ENCODE results near the gene DUSP2. TPM values are rescaled to one million over a fixed set of nuclear protein-coding genes. Genes with fewer than 3 reads are reported as not detected.

DUSP2 gene
- total RNA-seq, 1 donor from 2014 or later: 0.53 TPM

DNA sequence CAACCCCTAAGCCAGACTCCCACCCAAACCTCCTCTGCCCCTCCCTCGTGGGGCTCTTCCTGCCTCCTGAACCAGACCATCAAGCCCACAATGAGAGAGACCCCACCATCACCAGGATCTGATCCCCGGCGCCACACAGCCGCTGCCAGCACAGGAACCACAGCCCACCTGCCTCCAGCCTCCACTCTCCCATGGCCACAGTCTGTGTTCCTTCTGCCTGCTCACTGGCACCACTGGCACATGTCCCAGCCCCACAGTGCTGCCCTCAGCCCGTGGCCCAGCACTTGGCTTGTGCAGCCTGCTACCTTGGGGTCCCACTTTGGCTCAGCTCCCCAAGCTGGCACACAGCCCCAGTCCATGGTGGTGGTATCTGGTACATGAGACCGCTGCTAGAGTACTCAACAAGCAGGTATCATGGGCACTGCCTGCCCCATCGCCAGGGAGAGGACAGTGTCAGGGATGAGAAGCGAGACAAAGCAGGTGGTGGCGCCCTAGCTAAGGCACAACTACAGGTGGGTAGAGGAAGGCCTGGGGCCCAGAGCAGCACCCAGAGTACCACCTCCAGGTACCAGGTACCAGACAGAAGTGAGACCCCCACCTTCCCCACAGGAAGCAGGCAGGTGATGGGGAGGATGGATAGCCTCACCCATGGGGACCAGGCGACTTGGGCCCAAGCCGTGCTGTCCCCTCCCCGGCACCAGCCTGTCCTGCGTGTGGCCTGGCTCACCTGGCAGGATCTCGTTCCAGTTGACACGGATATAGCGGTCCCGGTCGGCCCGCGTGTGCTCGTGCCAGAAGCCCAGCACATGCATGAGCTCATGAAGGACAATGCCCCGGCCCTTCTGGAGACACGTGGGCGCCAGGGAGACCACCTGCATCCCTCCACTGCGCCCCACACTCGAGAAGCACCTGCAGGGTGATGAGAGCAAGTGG is 13.2 kb downstream of the DUSP2 start:
- DNase-seq (ENCODE audit: low read depth, low spot score): no peak

DNA sequence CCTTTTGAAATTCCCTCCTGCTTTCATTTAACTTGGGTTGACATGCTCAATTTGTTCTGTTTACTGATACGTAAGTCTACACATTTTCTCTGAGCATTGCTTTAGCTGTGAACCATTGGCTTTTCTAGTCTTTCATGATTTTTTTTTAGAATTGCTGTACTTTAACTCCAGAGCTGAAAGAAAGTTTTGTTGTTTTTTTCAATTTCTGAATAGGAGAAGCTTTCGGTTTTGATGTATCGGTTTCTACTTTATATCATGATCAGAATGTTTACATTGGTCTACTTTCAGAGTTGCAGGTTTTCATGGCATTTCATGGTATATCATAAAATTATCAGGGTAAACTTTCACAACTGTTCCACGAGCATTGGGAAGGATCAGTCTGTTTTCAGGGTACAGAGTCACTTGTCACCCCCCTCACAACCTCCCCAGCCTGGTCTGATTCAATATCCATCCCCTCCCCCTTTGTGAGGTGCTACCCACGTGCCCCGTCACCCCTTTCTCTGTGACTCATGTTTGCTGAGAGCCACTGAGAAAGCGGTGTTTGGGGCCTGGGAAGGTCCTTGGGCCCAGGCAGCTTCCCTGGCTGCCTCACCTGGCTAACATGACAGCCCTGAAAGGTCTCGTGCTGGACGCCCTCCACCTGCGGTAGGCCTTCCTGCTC is 14.0 kb downstream of the DUSP2 start:
- no peak for DNase-seq (ENCODE audit: low read depth, low spot score)

DNA sequence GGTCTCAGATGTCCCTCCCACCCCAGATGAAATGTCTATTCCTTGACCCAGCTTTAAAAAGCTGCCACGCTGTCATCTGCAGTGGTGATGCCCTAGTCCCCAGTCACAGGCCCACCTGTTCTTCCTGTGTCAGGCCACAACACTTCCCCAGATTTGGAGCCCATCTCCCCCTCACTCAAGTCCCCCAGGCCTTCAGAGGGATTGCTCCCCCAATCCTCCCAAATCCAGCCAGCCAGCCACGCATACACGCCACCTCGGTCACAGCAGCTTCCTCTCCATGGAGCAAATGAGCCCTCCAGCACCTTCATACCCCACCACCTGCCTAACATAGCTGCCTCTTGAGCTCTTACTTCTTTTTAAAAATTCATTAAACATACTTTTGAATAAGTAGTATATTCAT is 14.8 kb downstream of the DUSP2 start:
- no peak for DNase-seq (ENCODE audit: low read depth, low spot score)

DNA sequence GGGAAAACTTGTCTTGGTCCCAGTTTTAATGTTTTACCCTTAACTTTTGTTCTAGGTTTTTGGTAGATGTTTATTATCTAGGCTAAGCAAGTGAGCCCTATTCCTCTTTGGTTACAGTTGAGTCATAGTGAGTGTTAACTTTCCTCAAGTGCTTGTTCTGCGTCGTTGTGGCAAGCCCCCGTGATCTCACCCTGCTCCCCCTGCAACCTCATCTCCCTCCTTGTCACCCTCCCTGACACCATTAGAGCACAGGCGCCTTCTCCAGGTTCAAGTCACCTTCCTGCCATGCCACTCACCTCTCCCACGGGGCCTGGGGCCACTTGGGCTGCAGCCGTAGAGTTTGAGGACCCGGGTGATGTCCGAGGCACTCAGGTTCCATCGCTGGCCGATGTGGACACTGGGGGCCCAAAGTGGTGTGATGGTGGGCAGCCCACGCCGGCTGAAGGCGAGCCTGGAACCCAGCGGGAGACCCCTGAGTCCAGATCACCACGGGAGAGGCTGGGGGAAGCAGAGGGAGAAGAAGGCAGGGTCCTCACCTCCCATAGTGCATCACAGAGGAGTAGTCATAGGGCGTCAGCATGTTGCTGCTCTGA is 15.6 kb downstream of the DUSP2 start:
- no peak for DNase-seq (ENCODE audit: low read depth, low spot score)

DNA sequence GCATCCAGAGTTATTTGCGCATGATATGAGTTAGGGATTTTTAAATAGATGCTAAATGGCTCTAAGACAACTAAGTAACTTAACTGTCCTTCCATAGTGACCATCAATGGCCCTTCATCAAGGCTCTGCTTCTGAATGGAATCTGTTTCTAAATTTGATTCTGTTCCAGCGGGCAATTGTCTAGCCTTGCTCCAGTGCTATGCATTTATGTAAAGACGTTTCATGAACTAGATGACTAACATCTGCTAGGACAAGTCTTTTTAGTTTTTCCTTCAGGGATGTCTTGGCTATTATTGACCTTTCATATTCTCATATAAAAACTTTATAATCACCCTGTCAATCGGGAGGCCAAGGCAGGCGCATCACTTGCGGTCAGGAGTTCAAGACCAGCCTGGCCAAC is 16.8 kb downstream of the DUSP2 start:
- no peak for DNase-seq (ENCODE audit: low read depth, low spot score)

DNA sequence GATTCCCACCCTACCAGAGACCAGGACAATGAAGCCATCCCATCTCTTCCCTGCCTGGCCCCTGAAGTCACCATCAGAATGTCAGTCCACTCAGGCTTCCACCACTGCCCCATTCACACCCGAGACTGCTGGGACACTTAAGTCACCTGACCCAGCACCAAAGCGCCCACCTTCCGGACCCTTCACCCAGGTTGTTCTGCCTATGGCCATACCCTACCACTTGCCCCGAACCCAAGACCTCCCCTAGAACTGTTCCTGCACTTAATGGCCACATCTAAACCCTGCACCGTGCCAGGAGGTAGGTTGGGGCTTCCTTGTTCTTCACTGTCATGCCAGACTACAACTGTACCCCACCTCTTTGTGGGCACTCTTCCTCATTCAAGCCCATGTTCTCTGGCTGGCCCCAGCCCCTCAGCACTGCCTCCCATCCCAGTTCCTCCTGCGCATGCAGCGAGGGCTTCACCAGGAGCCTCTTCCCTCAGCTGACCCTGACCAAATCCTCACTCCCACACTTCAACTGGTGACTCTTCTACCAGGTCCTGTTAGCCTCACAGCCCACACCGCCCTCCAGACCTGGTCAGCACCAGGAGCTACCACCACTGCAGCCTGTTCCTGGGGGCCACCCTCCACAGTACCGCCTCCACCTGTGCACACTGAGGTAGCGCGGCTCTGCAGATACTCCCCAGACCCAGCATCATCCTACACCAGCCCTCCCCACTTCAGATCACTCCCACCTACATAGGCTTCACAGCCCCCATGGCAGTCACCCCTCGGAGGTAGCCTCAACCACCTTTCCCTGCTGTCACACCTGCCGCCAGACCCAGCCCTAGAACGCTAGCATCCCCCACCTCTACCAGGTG is 20.6 kb downstream of the DUSP2 start:
- no peak for DNase-seq (ENCODE audit: low read depth, low spot score)

DNA sequence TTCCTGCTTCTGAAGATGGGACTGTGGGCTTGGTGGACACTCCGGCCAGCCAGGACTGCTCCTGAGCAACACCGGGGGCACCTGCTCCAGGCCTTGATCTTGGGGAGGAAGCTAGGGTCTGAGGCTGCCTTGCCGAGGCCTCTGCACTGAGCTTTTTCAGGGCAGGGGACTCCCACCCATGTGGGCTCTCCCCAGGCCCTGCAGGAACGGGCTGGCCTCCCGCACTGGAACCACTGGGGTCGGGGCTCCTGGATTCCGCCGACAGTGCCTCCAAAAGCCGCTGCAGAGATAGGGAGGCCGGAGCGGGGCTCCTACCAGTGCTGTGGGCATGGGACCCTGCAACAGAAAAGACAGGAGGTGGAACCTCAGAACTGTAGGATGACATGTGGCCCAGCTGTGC is 21.3 kb downstream of the DUSP2 start:
- DNase-seq (ENCODE audit: low read depth, low spot score): no peak

DNA sequence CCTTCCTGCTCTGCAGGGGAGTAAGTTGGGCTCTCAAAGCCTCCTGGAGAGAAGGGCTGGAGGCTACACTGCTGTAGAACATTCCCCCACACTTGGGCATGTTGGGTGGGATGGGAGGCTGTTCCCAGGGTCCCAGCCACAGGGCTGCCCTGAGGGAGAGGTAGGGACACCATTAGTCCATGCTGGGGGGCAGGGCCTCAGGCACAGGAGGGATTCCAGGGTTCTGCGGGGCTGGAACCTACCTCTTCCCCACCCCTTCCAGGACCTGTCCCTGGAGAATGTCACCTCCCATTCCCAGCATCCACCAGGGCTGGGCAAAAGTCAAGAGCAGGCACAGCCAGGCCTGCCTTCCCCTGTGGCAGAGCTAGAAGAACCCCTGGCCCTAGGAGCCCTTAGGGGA is 21.9 kb downstream of the DUSP2 start:
- DNase-seq (ENCODE audit: low read depth, low spot score): no peak

DNA sequence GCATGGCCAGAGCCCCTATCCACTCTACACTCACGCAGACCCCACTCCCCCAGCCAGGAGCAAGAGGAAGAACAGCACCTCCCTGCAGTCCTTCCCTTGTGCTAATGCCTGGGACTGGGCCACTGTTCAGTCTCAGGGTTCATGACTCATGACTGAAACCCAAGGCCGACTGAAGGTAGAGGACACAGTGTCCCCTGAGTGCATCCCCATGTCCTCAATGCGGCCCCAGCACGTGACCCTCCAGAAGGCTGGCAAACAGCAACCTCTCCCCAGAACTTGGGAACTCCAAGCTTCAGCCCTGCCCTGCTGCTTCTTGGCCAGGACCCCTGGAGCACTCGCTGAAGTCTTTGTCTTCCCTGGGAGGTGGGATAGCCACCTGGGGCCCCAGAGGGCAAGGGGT is 22.8 kb downstream of the DUSP2 start:
- DNase-seq (ENCODE audit: low read depth, low spot score): no peak

DNA sequence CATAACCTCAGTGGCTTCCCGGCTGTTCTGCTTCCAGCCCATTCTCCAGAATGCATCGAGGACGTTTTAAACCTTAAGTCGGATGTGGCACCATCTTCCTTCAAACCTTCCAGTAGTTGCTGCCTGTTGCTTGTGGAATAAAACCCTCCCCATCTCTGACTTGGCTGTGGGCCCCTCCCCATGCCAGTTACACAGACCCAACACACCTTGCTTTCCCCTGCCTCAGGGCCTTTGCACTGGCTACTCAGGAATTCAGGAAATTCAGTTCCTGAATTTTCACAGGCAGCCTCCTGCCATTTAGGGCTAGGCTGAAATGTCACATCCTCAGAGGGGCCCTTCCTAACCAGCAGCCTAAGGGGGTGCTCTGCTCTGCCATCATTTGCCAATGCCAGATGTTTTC is 23.8 kb downstream of the DUSP2 start:
- no peak for DNase-seq (ENCODE audit: low read depth, low spot score)

DNA sequence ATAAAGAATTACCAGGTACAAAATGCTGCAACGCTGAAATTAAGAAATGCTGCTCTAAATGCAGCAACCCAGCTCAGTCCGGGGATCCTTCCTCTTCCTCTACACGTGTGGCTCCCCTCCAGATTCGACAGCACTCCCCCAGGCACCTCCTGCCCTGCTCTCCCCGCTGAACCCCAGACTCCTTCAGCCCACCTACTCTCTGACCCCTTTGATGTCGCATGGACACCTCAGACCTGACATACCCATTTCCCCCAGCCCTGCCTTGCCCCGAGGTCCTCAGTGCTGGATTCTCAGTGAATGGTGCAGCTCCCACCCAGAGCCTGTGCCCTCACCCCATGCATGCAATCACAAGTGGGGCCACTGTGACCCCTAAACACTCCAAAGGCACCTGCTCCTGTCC is 24.2 kb downstream of the DUSP2 start:
- no peak for DNase-seq (ENCODE audit: low read depth, low spot score)

DNA sequence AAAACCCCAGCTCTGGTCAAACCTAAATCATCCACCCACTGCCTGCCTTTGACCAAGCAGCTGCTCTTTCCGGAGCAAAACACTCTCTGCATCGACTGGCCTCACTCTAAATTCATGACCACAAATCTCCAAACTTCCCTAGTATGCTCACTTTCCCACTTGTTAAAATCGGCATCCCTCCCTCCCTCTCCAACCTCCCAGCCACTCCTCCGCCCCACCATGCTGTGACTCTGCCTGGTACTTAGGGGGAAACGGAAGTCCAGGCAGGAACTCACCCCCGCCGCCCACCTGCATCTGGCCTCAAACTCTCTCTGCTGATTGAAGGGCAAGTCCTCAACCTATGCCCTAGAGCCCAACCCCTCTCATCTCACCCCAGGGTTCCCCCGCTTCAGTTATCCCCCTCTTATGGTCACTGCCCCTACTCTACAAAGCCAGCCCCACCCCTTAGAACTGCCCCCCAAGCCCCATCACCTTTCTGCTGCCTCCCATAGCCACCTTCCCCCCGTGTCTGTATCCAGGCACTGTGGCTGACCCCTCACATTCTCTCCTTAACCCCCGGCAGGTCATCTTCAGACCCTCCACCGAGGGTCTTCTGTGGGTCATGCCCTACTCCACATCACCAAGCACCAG is 25.0 kb downstream of the DUSP2 start:
- DNase-seq (ENCODE audit: low read depth, low spot score): no peak

DNA sequence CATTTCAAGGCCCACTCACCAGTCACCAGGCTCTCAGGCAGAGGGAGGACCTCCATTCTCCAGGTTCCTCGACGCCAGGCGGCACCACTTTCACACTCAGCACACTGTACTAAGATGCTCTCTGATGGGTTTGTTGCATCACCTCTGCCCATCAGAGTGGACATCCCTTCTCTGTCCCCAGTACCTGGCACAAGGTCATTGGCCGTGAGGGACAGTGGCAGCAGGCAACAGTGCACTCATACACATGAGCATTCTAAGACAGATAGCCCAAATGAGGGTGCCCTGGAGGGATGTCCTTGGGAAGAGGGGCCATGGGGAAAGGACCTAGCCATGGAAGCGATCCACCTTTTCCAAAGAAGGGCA is 25.9 kb downstream of the DUSP2 start:
- DNase-seq (ENCODE audit: low read depth, low spot score): no peak

DNA sequence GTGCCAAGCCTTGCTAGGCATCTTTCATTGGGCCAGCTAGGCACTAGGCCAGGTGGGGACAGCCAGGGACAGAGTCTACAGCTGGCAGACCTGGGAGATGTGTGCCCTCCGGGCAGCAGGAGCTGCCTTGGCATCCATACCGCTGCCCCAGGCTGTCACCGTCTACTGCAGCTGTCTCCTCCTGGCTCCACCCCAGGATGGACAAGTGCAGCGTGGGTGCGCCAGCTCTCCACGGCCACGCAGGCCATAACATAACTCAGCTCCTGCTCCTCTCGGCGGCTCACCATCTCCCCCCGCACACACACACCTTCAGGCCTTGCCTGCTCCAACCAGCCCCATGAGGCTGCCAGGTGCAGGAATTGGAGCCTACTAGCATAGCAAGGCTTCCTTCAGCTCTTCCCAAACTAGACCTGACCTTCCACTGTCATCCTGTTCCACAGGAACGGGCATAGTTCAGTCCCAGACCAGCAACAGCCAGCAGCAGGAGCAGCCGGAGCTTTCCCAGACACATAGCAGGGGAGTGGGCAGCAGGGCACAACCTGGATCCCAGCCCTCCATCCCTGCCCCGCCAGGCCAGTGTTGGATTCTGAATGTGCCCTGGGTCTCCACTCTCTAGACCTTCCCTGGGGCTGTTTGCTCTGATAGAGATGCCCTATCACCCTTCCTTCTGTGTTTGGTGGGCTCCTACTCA is 26.4 kb downstream of the DUSP2 start:
- no peak for DNase-seq (ENCODE audit: low read depth, low spot score)

DNA sequence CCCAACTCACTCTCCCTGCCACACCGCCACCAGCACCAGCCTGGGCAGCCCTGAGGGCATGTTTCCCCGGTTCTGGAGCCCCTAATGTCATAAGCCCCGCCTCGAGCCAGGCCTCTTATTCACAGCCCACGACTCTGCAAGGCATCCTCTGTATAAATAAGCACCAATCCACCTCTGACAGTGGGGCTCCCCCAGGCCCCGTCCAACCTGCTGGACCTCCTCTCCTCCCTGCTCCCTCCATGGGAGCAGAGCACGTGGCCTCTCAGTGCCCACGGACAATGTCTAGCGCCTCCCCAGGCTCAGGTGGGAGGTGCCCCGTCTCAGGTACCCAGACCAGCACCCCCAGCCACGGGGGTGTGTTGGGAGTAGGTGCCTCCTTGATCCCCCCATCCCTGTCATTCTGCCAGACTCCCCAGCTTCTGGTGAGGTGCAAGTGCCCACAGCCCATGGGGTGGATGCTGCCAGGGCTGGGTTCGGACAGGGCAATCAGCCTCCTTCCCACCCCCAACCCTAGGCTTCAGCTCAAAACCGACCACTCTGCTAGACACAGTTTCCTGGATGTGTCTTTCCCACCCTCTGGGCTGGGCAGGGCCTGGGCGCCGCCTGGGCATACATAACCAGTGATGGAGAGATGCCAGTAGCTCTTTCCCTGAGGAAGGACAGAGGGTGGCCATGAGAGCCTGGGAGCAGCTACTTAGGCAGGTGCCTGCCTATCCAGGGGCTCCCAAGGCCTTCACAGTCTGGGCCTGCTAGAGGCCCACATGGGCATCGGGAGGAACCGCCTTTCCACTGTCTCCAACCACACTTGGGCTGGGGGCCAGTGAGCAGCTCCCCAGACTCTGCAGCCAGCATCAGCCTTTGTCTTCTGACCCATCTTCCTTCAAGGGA is 27.3 kb downstream of the DUSP2 start:
- no peak for DNase-seq (ENCODE audit: low read depth, low spot score)

DNA sequence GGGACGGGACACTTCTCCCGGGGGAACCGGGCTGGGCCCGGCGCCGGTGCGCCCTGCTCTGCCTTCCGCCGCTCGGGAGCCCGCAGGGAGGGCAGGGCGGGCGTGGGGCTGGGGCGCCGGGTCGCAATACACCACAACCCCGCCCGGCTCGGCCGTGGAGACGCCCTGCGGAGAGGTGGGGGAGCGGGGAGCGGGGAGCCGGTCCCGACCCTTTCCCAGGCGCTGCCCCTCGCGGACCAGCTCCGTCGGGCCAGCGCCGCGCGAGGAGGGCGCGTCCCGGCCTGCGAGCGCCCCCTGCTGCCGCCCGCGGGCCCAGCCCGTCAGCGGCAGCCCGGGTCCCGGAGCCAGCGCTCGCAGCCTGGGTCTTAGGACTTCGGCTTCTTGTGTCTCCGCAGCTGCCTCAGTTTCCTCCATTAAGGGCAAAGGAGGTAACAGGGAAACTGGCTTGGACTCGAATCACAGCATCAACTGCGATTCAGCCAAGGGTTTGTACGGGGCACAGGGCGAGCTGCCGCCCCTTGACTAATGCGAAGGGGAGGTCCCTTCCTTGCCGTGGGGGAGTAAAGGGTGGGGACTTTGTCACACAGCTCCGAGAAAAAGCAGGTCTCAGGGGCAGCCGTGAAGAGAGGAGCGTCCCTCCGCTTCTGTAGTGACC is 28.2 kb downstream of the DUSP2 start:
- DNase-seq (ENCODE audit: low read depth, low spot score): no peak

DNA sequence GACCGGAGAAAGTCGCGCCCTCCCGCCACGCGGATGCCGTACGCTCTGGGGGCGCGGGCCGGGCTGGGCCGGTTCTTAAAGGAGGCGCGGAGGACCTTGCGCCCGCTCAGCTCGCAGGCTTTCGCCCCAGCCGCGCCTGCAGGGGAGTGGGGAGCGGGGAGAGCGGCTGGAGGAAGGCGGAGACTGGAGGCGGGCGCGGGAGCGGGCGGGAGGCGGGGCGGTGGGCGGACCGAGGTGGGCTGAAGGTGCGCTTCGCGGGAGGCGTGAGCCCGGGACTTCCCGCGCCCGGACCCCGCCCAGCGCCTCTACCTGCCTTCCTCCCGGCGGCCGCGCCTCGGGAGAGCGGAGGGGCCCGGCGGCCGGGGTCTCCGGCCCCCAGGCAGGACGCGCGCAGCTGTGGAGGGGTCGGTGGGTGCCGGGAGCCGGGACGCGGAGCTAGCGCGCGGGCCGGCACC is 28.8 kb downstream of the DUSP2 start, which contains the start of gene ADRA2B:
TSS of gene ADRA2B (minus strand) at position 148 of the 455 bp plus-strand sequence. CDS start 422 bp downstream, outside the sequence.
- no peak for DNase-seq (ENCODE audit: low read depth, low spot score)

DNA sequence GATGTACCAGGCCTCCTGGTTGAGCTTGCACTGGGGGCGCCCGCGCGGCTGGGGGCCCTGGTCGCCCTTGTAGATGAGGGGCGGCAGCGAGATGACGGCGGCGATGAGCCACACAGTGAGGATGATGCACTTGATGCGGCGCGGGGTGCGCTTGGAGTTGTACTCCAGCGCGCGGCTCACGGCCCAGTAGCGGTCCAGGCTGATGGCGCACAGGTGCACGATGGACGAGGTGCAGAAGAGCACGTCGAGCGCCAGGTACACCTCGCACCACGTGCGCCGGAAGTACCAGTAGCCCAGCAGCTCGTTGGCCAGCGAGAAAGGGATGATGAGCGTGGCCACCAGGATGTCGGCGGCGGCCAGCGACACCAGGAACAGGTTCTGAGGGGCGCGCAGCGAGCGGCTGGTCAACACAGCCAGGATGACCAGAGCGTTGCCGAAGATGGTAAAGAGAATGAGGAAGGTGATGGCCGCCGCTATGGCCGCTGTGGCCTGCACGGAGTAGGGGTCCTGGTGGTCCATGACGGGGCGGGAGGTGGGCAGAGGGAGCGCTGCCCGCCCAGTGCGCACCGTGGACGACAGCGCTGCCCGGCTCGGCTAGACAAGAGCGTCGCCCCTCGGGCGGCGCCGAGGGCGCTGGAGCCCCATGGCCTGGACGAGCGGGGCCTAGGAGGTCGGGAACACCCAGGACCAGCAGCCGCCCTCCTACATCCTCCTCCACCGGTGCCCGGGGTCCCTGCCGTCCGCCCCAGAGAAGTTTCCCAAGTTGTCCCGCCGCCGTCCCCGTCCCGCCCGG is 29.4 kb downstream of the DUSP2 start:
- DNase-seq (ENCODE audit: low read depth, low spot score): no peak
